CD4-positive, alpha-beta T cell (primary cell): ENCODE measurements around the gene TTBK1. TPM values are rescaled to one million over a fixed set of nuclear protein-coding genes. Genes with fewer than 3 reads are reported as not detected.

Experiments
- ATAC-seq: fragments of 200-7000 bp; cut with Tn5 transposase; one replicate; pipeline ENCODE4 v1.10.0; 2022; ENCODE audit warnings: mild to moderate bottlenecking; ENCODE audit not compliant: poor library complexity
- CTCF ChIA-PET: fragments of 350-600 bp; sonication (Branson Sonifier 250); formaldehyde crosslinking; loops from one replicate; lab custom pipeline; 2021; ENCODE audit warnings: antibody characterized with exemption, inconsistent platforms; lab: Charles Lee
- POLR2A ChIA-PET: fragments of 350-600 bp; sonication (Branson Sonifier 250); formaldehyde crosslinking; loops from one replicate; lab custom pipeline; 2021; ENCODE audit warnings: antibody characterized with exemption, inconsistent platforms; lab: Charles Lee
- DNase-seq, 14 experiments: peaks; one replicate each; pipeline ENCODE4 v3.0.0-alpha.2; 2013 to 2020; ENCODE audit warnings: mixed read lengths in 2 of 14
- H3K27ac ChIP-seq, 2 donors: one replicate each; pipeline versions ENCODE4 v1.5.1 to v1.7.0; 2013; ENCODE audit warnings: low read length in 2 of 2, low read depth in 1 of 2, mild to moderate bottlenecking in 1 of 2
- H3K27me3 ChIP-seq, 2 experiments: 1 replicate in 1 of 2; 2 replicates in 1 of 2; pipeline versions ENCODE4 v1.6.1 to v1.7.0; 2013; ENCODE audit warnings: low read length in 2 of 2, control low read depth in 1 of 2, mild to moderate bottlenecking in 1 of 2, moderate library complexity in 1 of 2; ENCODE audit not compliant: insufficient read depth in 2 of 2, control insufficient read depth in 1 of 2
- H3K36me3 ChIP-seq: one replicate; pipeline ENCODE4 v1.6.1; 2013; ENCODE audit warnings: low read length, control low read depth; ENCODE audit not compliant: insufficient read depth
- H3K4me1 ChIP-seq: one replicate; pipeline ENCODE4 v1.6.1; 2013; ENCODE audit warnings: low read length, control low read depth; ENCODE audit not compliant: insufficient read depth
- H3K4me3 ChIP-seq: one replicate; pipeline ENCODE4 v1.5.1; 2013; ENCODE audit warnings: mild to moderate bottlenecking, low read length, moderate library complexity
- H3K9me3 ChIP-seq, 2 experiments: 1 replicate in 1 of 2; 2 replicates in 1 of 2; pipeline versions ENCODE4 v1.6.1 to v1.7.0; 2013; ENCODE audit warnings: low read length in 2 of 2, mild to moderate bottlenecking in 2 of 2, control low read depth in 1 of 2, moderate library complexity in 1 of 2; ENCODE audit not compliant: control insufficient read depth in 1 of 2, insufficient read depth in 1 of 2
- H3K27ac Mint-ChIP-seq: one replicate; pipeline ENCODE4 v1.8.0; 2020; ENCODE audit warnings: mixed read lengths
- H3K27me3 Mint-ChIP-seq: one replicate; pipeline ENCODE4 v1.8.0; 2021; ENCODE audit warnings: mixed read lengths
- H3K36me3 Mint-ChIP-seq: one replicate; pipeline ENCODE4 v1.8.0; 2021; ENCODE audit warnings: low read depth, mixed read lengths
- H3K4me1 Mint-ChIP-seq: one replicate; pipeline ENCODE4 v1.8.0; 2021; ENCODE audit warnings: low read depth, mixed read lengths
- H3K4me3 Mint-ChIP-seq: one replicate; pipeline ENCODE4 v1.8.0; 2020; ENCODE audit warnings: mild to moderate bottlenecking, mixed read lengths
- H3K9me3 Mint-ChIP-seq: one replicate; pipeline ENCODE4 v1.8.0; 2020; ENCODE audit warnings: mixed read lengths
- CTCF ChIP-seq: fragments of 200-600 bp; IDR thresholded peaks from one replicate; pipeline ENCODE4 v1.8.0; 2022; ENCODE audit warnings: antibody characterized with exemption, mild to moderate bottlenecking
- intact Hi-C, 2 experiments: fragments of 100-400 bp; cut with DNase I in 1 of 2; cut with micrococcal nuclease in 1 of 2; formaldehyde crosslinking; loops; one replicate each; pipeline versions ENCODE4 v1.15.1 to v1.9.0; 2023 to 2025; cut with DNase I, micrococcal nuclease
- total RNA-seq, 174 experiments: library from RNA in 2 of 174; stranded (reverse) in 2 of 174; gene quantifications; one replicate each; pipeline ENCODE4 v1.2.3 and lab custom pipeline; 2021 to 2026

Gene TTBK1
- total RNA-seq, 2 experiments from 2014 or later, result not detected

GRCh38 chr6:43331891-43332290, 88.6 kb downstream of the TTBK1 start:
- POLR2A ChIA-PET, result no interaction called here
- intact Hi-C loops, result loop anchor here (5.0 to 10.0 kb wide), 2 partner anchors 70 to 427 kb away; no protein-coding TSS in a partner anchor
- Histone ChIP-seq H3K27me3 (no peaks in the 10 kb centered on the region), H3K9me3 (no peaks in the 10 kb centered on the region), H3K27ac (peak overlapping the region in 1 of 2 donors; percentile 0), H3K4me3 (no peak overlapping the region), H3K36me3 (peaks cover 6% of the 10 kb centered on the region), H3K4me1 (peaks cover 12% of the 10 kb centered on the region)
- peak overlapping the region; percentile 49 for H3K27ac Mint-ChIP-seq
- ATAC-seq (peak; percentile 44), DNase-seq (peak in 3 of 14 experiments; percentile 22 to 39 (median 30))
- peaks cover 25% of the 10 kb centered on the region for H3K4me1 Mint-ChIP-seq
- H3K27me3 Mint-ChIP-seq, result no peaks in the 10 kb centered on the region
- CTCF ChIA-PET, result no interaction called here
- no peaks in the 10 kb centered on the region for H3K9me3 Mint-ChIP-seq
- H3K4me3 Mint-ChIP-seq, result peak overlapping the region; percentile 13
- H3K36me3 Mint-ChIP-seq, result peaks cover 38% of the 10 kb centered on the region
- TF ChIP-seq CTCF, result no peak

DNA sequence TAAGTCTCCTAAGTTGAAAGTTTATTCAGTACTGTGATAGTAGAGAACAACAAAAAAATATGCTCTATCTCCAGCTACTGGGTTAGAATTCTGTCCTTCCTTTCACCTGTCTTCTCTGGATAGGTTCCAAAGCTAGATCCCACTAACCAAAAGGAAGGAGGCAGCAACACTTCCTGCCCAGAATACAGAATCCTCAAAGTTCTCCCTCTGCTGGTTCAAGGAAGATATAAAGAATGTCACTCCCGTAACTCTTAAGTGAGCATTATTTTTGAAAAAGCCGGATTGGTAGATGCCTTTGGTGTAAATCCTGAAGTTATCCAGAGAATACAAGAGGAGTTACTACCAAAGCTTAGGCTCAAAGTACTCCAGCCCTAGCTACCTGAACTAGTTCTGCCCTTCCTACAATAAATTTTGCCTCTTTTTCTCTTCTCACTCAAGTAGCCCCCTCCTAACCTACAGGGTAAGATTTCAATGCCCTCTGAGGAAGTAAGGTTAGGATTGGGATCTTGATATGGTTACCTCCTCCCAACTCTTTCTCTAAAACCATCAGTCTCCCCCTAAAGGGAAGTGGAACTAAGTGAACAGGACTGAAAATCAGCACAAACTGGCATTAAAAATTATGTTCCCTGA, 91.3 kb downstream of the TTBK1 start:
- no peak overlapping the region for H3K27ac ChIP-seq
- POLR2A ChIA-PET, result interaction anchor here (0.8 to 1.2 kb wide), 2 partner anchors 26 to 35 kb away, joined by 3 to 4 read pairs; partner anchors contain the start of genes CRIP3 and ZNF318
- peaks cover 12% of the 10 kb centered on the region for H3K4me1 ChIP-seq
- Mint-ChIP-seq H3K27me3 (no peaks in the 10 kb centered on the region), H3K36me3 (peaks cover 48% of the 10 kb centered on the region), H3K27ac (peak overlapping the region; percentile 22), H3K4me1 (peaks cover 25% of the 10 kb centered on the region), H3K4me3 (no peak overlapping the region), H3K9me3 (no peaks in the 10 kb centered on the region)
- CTCF ChIA-PET, result interaction anchor here (1.6 to 2.1 kb wide), 2 partner anchors 14 to 117 kb away, joined by 4 to 5 read pairs; no protein-coding TSS in a partner anchor
- ATAC-seq, result no peak
- peak in 3 of 14 experiments; percentile 30 to 46 (median 46) for DNase-seq
- intact Hi-C loops, result loop anchor here (5.0 to 10.0 kb wide), 3 partner anchors 67 to 430 kb away; no protein-coding TSS in a partner anchor
- TF ChIP-seq CTCF, result peak; percentile 54
- no peaks in the 10 kb centered on the region for H3K9me3 ChIP-seq
- no peak overlapping the region for H3K4me3 ChIP-seq
- H3K36me3 ChIP-seq, result peaks cover 26% of the 10 kb centered on the region
- no peaks in the 10 kb centered on the region for H3K27me3 ChIP-seq

DNA sequence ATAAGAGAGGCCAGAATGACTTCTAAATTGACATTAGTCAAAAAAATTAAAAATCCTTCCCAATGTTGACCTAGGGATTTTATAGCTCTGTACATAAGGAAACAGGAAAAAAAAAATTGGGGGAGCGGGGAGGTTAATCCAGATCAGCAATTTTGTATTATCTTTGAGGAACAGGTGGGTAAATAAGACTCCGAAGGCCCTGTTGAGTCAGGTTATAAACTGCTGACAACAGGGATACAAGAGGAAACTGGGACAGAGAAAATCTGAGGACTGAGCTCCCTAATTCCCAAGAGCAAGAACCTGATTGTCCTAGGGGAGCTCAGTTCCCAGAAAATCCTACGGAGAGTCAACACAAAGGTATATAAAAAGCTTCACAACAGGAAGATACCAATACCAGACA, 92.2 kb downstream of the TTBK1 start:
- peaks cover 35% of the 10 kb centered on the region for H3K36me3 ChIP-seq
- Mint-ChIP-seq H3K4me3 (no peak overlapping the region), H3K36me3 (peaks cover 57% of the 10 kb centered on the region), H3K9me3 (no peaks in the 10 kb centered on the region), H3K27me3 (no peaks in the 10 kb centered on the region), H3K4me1 (peaks cover 25% of the 10 kb centered on the region), H3K27ac (peak overlapping the region; percentile 40)
- no peak for TF ChIP-seq CTCF
- H3K27ac ChIP-seq, result no peak overlapping the region
- CTCF ChIA-PET, result no interaction called here
- DNase-seq (no peak), ATAC-seq (no peak)
- intact Hi-C loops, result loop anchor here in 1 of 2 experiments (5.0 to 10.0 kb wide), 2 partner anchors 68 to 431 kb away; no protein-coding TSS in a partner anchor
- H3K27me3 ChIP-seq, result no peaks in the 10 kb centered on the region
- POLR2A ChIA-PET, result no interaction called here
- H3K9me3 ChIP-seq, result no peaks in the 10 kb centered on the region
- peaks cover 12% of the 10 kb centered on the region for H3K4me1 ChIP-seq
- H3K4me3 ChIP-seq, result no peak overlapping the region
